ENCODE results near the gene PI4KB.

The PI4KB gene

DNA sequence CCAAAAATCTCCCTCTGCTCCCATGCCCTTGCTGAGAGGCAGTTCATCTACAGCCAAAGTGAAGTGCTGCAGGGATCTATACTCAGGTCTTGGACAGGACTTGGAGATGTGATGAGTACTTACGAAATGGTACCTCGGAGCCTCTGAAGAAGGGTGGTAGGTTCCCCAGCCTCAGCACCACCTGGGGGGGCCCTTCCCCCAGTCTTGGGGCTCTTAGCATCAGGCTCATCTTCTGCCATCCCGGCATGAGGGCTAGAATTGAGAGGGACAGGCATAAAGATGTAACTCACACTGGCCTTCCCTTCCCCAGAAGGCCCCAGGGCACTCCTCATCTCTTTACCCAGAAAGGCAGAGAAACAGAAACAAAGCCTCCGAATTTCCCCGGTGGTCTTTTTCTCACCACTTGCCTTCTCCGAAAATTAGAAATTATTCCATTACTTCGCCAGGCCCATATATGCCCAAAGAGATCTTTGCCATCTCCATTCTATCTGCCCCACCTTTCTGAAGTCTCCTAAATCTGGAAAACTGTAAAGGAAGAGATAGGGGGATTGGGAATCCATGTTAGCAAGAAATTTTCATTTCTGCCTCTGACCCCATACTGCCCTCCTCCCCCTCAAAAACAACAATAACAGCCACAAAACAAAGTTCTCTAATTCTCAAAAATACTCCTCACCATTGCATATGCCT lies 19.0 kb upstream of the PI4KB start:
- peak; percentile 41 for DNase-seq

DNA sequence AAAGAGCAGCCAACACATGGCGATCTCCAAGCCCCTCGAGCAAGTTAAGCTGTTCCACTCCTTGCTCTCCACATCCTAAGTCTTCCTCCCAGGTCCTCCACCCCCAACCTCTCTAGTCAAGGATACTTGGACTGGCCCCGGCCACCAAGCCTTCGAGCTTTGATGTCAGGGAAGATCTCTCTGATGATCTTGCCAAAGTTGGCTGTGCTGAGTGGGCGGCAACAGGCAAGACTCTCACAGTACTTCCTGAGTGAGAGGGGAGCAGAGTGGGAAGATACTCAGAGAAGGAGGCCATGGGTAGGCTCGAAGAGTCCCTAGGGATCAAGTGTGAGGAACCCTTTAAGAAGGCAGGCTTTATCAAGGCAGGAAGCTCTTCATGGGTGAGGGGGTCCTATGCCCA lies 17.1 kb upstream of the PI4KB start:
- no peak for DNase-seq

GRCh38 chr1:151343587-151343986 lies 16.4 kb upstream of the PI4KB start:
- no peak for DNase-seq

DNA sequence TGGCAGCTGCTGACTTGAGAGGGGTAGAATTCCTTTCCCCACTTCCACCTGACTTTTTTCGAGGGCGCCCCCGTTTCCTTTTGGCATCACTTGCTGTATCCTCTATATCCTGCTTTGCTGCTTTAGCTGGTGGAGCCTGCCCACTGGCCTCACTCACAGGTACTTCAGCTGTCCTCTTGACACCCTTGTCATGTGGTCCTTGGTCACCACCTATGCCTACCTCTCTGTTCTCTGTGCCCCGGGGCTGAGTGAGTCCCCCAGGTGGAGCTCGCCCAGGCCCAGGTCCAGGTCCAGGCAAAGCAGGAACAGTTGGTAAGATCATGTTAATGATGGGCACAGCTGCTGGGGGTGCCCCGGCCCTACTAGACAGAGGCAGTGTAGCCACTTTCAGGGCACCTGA lies 15.4 kb upstream of the PI4KB start:
- no peak for DNase-seq

DNA sequence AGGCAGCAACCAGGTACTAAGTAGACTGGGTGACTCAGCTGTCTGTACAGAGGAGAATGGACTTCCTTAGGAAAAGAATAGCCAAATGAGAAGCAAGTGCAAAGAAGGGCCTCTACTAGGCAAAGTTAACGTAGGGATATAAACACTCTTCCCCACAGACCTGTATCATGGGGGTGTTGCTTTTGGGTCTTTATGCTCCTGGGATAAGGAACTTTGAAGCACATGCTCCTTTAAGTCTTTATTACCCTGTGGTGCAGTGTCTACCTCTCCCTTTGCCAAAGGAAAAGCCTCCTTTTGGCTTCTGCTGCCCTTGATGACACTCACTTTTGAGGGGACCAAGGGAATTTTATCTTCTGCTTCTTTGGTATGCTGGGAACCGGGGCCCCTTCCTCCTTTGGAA lies 14.8 kb upstream of the PI4KB start:
- no peak for DNase-seq

- peak; percentile 55 for DNase-seq
Observed at GRCh38 chr1:151340870-151341754, 13.9 kb upstream of the PI4KB start.

DNA sequence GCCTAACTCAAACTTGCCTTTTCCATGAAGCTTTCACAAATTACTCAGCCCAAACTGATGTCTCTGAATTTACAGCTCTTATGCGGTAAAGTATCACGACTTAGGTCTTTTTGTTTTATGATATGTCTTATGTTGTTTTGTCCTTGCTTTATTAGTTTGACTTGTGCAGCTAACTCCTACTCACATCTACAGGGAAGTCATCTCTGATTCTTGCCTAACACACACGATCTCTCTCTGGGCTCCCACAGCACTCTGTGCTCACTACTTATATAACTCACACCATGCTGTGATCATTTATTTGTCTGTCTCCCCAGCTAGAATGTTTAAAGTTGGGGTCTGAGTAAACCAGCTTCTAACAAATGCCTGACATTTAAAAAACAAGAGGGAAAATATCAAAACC lies 9.3 kb upstream of the PI4KB start:
- DNase-seq = no peak

DNA sequence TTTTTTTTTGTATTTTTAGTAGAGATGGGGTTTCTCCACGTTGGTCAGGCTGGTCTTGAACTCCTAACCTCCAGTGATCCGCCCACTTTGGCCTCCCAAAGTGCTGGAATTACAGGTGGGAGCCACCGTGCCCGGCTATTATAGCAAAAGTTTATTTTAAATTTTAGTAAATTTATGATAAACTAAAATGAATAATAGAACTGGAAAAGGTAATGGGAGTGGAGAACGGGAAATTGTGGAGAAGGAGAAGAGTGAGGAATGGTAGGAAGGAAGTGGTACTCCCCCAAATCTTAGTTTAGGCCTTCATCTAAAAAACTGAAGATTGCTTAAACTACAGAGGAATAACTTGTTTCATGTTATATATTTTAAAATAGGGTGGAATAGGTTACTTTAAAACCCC lies 7.6 kb upstream of the PI4KB start:
- DNase-seq = no peak

GRCh38 chr1:151327903-151328674 lies 873 bp upstream of the PI4KB start:
- DNase-seq = peak; percentile 49

- DNase-seq = peak; percentile 73
Observed at GRCh38 chr1:151326619-151327222, 495 bp downstream of the PI4KB start.

- DNase-seq = no peak
Observed at GRCh38 chr1:151325646-151326429, 1.4 kb downstream of the PI4KB start.

- DNase-seq = no peak
Observed at GRCh38 chr1:151325231-151325630, 2.0 kb downstream of the PI4KB start.

GRCh38 chr1:151324390-151324930 lies 2.8 kb downstream of the PI4KB start:
- DNase-seq = no peak

DNA sequence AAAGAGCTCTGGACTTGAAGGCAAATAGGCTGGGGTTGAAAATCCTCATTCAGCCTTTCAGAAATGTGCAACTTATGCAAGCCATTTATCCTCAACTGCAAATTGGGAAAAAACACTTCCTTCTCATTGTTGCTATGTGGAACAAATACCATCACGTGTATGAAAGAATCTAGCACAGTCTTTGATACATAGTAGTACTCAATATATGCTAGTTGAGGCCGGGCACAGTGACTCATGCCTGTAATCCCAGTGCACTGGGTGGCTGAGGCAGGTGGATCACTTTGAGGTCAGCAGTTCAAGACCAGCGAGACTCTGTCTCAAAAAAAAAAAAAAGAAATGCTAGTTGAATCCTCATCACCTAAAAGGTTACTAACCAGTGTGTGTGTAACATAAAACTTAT lies 8.2 kb downstream of the PI4KB start:
- DNase-seq = no peak

DNA sequence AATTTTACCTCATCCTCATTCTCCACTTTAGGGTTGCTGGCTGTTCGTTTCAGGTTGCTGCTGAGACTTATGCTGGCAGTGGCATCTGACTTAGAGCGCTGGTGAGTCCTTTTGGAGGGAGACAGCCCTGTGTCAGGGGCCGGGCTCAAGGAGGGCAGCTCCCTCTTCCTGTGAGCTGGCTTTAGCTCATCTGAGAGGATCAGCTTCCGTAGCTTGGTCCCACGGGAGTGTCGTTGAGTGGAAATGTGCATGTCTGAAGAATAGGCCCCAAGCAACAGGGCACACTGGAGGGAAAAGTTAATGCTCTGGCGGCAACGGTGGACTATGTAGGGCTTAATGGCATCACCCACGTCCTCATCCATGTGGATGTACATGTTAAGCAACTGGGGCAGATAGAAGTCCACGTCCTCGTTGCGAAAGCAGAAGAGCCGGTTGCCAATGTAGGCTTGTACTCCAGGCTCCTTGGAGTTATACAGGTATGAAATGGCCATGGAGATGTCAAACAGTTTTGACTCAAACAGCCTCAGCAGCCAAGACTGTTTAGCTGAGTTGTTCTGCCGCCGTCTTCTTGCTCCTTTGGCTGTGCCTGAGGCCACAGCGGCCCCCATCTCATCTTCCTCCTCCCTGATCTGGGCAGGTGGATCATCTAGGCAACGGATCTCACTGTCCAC lies 11.5 kb downstream of the PI4KB start:
- no peak for DNase-seq

DNA sequence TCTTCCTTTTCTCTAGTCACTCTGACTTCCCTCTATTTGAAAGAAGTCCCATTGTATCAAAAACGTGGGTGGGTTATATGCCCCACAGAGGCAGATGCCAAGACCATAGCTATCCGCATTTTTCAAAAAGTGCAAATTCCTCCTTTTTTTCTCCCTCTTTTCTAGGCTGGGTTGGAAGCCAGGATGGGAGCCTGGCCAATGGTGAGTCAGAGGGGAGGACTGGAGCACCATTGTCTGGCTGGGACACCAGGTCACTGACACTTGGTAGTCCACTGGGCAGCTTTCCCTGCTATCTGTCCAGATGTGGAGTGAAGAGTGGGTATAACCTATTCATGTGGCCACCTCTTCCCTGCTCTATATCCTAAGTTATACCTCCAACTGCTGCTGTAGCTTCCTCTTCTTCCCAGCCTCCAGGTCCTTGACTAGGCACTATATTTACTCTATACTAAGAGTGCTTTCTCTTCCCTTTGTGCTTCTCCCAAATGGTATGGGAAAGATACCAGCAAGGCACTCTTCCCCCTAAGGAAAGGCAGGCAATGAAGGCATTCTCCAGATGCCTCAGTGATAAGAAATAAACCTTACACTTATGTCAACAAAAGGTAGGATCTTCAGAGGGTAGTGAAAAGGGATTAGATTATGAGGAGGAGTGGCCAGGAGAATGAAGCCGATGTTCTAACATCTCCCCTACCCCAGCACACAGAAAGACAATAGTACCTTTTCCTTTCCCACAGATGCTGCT lies 12.9 kb downstream of the PI4KB start:
- DNase-seq = no peak

DNA sequence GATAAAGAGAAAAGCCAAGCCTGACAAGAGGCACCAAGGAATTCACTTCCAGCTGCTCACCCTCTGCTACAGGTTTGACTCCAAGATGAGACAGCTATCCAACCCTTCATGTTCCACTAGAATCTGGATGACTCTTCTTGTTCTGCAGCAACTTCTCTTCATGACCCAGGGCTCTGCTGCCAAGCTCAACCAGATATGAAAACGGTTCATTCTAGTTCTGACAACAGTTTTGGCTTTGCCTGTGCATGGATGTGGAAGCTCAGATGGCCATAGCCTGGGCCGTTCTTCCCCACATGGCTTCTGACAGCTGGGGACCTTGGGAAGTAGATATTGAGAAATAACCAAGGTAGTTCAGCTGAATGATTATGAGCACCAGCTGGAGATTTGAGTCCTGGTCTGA lies 13.7 kb downstream of the PI4KB start:
- no peak for DNase-seq

- DNase-seq = no peak
Observed at GRCh38 chr1:151312826-151313225, 14.4 kb downstream of the PI4KB start.

GRCh38 chr1:151312411-151312810 lies 14.8 kb downstream of the PI4KB start:
- DNase-seq = no peak

DNA sequence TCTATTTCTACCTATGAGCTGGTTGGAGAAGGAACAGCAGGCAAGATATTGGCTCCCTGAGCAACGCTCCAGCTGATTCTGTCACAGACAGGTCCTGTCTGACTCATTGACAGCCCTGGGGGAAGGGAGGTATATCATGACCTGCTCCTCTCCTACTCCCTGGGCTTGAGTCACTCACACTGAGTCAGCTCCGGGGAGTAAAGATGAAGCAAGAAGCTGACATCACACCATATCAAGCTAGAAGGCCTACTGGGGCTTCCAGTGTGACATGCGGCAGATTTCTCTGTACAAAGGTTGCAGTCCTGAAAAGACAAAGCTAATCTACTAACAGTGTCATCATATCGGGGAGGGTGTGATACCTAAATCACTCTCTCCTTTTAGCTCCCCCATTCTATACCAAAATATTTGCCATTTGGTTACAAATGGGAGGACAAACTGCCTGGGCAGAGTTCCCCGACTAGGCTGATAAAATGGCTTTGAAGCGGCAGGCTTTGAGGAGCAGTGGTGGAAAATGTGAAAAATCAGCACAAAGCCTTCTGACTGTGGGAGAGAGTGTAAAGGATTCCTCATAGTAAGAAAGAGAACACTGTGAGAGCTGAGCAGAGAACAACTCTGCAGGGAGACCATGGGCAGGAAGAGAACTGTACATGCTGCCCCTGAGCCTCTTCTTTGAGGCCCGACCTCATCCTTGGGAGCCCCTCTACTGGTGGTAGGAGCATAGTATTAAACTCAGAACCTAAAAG lies 15.5 kb downstream of the PI4KB start:
- peak; percentile 84 for DNase-seq
